ENCODE measurements around the gene OR10G7. TPM values are rescaled to one million over a fixed set of nuclear protein-coding genes. Genes with fewer than 3 reads are reported as not detected.

OR10G7 gene
- total RNA-seq, 1 experiment from 2014 or later: not detected

DNA sequence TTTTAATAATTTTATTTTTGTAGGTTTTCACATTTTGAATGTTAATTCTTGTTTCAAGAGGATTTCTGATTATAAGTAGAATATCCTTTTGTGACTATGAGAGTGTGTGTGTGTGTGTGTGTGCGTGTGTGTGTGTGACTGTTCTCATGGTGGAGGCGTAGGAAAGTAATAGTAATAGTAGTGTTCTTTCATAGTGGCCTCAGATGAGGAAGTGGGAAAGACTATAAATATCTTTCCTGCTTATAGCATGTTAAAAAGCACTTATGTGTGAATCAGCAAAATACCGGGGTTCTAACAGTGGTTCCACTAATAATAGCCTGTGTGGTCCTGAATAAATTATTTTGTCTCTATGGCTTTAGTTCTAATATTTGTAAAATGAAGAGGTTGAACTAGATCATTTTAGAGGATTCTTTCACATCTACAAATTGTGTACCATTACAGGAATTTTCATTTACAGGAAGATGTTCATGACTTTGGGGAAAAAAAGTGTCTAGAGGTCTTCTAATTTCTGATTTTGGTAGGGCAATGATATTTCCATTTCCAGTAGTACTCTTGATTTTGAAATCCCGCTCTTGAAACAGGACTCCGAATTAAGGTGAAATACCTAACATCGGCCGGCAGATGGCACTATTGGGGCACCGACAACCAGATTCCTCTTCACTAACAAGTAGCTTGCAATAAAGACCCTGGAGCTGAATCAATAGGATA is 29.9 kb upstream of the OR10G7 start:
- H3K9me3 ChIP-seq (ENCODE audit: low read length): no peaks in the 10 kb centered on the region
- ChIA-PET POLR2A (ENCODE audit: unreplicated experiment) (no interaction called here), CTCF (interaction anchor here (0.5 to 1.5 kb wide), 5 partner anchors 14 to 239 kb away, joined by 3 to 8 read pairs (median 3); no protein-coding TSS in a partner anchor)
- no TSS peak for BruUV-seq (replicated peaks)
- no peak overlapping the region for H3K4me2 ChIP-seq (ENCODE audit: low read length)
- DNase-seq: peak; percentile 74
- H3K27ac ChIP-seq (ENCODE audit: low read length): no peak overlapping the region
- no peak overlapping the region for H3K9ac ChIP-seq (ENCODE audit: low read length)
- TF ChIP-seq, protein P1, sequence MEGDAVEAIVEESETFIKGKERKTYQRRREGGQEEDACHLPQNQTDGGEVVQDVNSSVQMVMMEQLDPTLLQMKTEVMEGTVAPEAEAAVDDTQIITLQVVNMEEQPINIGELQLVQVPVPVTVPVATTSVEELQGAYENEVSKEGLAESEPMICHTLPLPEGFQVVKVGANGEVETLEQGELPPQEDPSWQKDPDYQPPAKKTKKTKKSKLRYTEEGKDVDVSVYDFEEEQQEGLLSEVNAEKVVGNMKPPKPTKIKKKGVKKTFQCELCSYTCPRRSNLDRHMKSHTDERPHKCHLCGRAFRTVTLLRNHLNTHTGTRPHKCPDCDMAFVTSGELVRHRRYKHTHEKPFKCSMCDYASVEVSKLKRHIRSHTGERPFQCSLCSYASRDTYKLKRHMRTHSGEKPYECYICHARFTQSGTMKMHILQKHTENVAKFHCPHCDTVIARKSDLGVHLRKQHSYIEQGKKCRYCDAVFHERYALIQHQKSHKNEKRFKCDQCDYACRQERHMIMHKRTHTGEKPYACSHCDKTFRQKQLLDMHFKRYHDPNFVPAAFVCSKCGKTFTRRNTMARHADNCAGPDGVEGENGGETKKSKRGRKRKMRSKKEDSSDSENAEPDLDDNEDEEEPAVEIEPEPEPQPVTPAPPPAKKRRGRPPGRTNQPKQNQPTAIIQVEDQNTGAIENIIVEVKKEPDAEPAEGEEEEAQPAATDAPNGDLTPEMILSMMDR (conservative IDR thresholded peaks at IDR 0.05; ENCODE audit: low read depth, low read length): peak; percentile 93
- no peak for TF ChIP-seq EZH2 (IDR thresholded peaks at IDR 0.05; ENCODE audit: low read length, unreplicated experiment)
- TF ChIP-seq EZH2phosphoT487 (IDR thresholded peaks at IDR 0.05; ENCODE audit: borderline replicate concordance, low read length): no peak
- H3K4me1 ChIP-seq (ENCODE audit: insufficient read depth, low read length): no peaks in the 10 kb centered on the region
- H3K9me2 ChIP-seq (replicated peaks; ENCODE audit: low read length): no peaks in the 10 kb centered on the region
- H4K20me1 ChIP-seq (ENCODE audit: low read length): no peaks in the 10 kb centered on the region
- no peaks in the 10 kb centered on the region for H3F3A ChIP-seq (ENCODE audit: low read length, unreplicated experiment)
- H3K36me3 ChIP-seq (ENCODE audit: low read depth, low read length): no peaks in the 10 kb centered on the region
- peaks cover 67% of the 10 kb centered on the region for H3K27me3 ChIP-seq (ENCODE audit: low read length)
- no peaks in the 10 kb centered on the region for H3K79me2 ChIP-seq (ENCODE audit: low read length)
- ATAC-seq: peak; percentile 43; the same call in 1 of the 2 replicates
- intact Hi-C loops (cut with micrococcal nuclease): loop anchor here (1.0 kb wide), 2 partner anchors 124 to 259 kb away; no protein-coding TSS in a partner anchor
- H2AFZ ChIP-seq (ENCODE audit: low read length): no peak overlapping the region
- H3K4me3 ChIP-seq (ENCODE audit: low read length): no peak overlapping the region

DNA sequence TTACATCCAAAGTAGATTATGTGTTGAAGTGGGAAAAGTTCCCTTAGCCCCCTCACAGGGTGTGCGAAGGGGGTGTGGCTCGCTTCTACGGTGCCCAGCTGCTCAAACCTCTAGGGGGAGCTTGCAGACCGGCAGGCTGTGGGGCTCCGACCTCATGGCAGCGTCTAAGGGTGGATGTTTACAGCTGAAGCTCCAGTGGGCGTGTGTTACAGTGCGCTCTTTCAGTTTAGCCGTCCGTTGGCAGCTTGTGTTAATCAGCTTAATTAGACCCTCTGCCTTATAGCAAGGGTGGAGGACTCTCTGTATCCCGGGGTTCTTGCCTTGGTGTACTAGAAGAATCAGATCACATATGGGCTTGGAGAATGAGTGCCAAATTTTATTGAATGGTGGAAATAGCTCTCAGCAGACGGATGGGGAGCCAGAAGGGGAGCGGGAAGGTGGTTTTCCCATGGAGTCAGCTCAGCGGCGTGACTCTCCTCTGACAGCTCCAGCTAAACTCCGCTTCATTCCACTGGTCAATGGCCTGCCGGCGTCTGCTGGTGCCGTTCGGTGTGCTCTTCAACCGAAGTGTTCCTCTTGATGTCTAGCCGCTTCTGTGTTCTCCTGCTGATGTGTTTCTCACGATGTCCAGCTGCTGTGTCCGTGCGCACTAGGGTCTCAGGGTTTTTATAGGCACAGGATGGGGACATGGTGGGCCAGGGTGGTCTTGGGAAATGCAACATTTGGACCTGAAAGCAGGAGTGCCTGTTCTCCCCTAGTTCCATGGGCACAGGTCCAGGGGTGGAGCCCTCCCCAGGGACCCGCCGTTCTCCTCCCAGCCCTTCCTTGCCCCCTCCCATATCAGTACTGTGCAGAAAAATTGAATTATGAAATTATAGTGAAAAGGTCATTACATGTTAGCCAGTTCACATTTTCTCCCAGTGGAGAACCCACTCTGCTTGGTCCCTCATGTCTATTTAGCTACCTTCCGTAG is 28.6 kb upstream of the OR10G7 start:
- BruUV-seq (replicated peaks): no TSS peak
- H3K36me3 ChIP-seq (ENCODE audit: low read depth, low read length): no peaks in the 10 kb centered on the region
- peak overlapping the region; percentile 42; the same call in 1 of the 2 replicates for H3K4me3 ChIP-seq (ENCODE audit: low read length)
- peaks cover 62% of the 10 kb centered on the region for H3K27me3 ChIP-seq (ENCODE audit: low read length)
- H3F3A ChIP-seq (ENCODE audit: low read length, unreplicated experiment): no peaks in the 10 kb centered on the region
- TF ChIP-seq EZH2phosphoT487 (IDR thresholded peaks at IDR 0.05; ENCODE audit: borderline replicate concordance, low read length) (no peak), EZH2 (IDR thresholded peaks at IDR 0.05; ENCODE audit: low read length, unreplicated experiment) (no peak)
- TF ChIP-seq, protein P1 (conservative IDR thresholded peaks at IDR 0.05; ENCODE audit: low read depth, low read length): peak; percentile 84
- ATAC-seq (peak; percentile 94), DNase-seq (peak; percentile 63)
- no peaks in the 10 kb centered on the region for H3K9me3 ChIP-seq (ENCODE audit: low read length)
- H3K4me1 ChIP-seq (ENCODE audit: insufficient read depth, low read length): no peaks in the 10 kb centered on the region
- intact Hi-C loops (cut with micrococcal nuclease): no loop called here
- H3K79me2 ChIP-seq (ENCODE audit: low read length): no peaks in the 10 kb centered on the region
- POLR2A ChIA-PET (ENCODE audit: unreplicated experiment): interaction anchor here (0.7 kb wide), 1 partner anchor 82 kb away, joined by 3 read pairs; no protein-coding TSS in a partner anchor
- H3K9ac ChIP-seq (ENCODE audit: low read length): no peak overlapping the region
- H3K9me2 ChIP-seq (replicated peaks; ENCODE audit: low read length): no peaks in the 10 kb centered on the region
- no peaks in the 10 kb centered on the region for H4K20me1 ChIP-seq (ENCODE audit: low read length)
- CTCF ChIA-PET: interaction anchor here (0.6 kb wide), 1 partner anchor 296 kb away, joined by 3 read pairs; no protein-coding TSS in a partner anchor
- peak overlapping the region; percentile 72 for H3K4me2 ChIP-seq (ENCODE audit: low read length)
- no peak overlapping the region for H3K27ac ChIP-seq (ENCODE audit: low read length)
- peak overlapping the region; percentile 54; the same call in 1 of the 2 replicates for H2AFZ ChIP-seq (ENCODE audit: low read length)
